ENCODE results near the gene EIF2S2.

- TF ChIP-seq, protein P1, sequence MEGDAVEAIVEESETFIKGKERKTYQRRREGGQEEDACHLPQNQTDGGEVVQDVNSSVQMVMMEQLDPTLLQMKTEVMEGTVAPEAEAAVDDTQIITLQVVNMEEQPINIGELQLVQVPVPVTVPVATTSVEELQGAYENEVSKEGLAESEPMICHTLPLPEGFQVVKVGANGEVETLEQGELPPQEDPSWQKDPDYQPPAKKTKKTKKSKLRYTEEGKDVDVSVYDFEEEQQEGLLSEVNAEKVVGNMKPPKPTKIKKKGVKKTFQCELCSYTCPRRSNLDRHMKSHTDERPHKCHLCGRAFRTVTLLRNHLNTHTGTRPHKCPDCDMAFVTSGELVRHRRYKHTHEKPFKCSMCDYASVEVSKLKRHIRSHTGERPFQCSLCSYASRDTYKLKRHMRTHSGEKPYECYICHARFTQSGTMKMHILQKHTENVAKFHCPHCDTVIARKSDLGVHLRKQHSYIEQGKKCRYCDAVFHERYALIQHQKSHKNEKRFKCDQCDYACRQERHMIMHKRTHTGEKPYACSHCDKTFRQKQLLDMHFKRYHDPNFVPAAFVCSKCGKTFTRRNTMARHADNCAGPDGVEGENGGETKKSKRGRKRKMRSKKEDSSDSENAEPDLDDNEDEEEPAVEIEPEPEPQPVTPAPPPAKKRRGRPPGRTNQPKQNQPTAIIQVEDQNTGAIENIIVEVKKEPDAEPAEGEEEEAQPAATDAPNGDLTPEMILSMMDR (IDR thresholded peaks at IDR 0.05; ENCODE audit: insufficient read depth, low read length, poor library complexity, severe bottlenecking): no peak
- no peak for TF ChIP-seq EZH2phosphoT487 (conservative IDR thresholded peaks at IDR 0.05; ENCODE audit: low read length)
Observed at GRCh38 chr20:34143951-34144350, 31.9 kb upstream of the EIF2S2 start.

Data from SU-DHL-6 (cell line).